IPS-18a (cell line): ENCODE measurements around the gene SLC39A11.
"Not testable (repeated sequence)": the region's sequence is repeated elsewhere in the genome, so short reads cannot be mapped to it uniquely, and the experiment has no call there.

Source experiments
- H3K27ac ChIP-seq: one replicate; pipeline ENCODE4 v1.5.1; 2013; ENCODE audit warnings: low read length
- H3K27me3 ChIP-seq: one replicate; pipeline ENCODE4 v1.6.1; 2013; ENCODE audit warnings: mild to moderate bottlenecking, low read length; ENCODE audit not compliant: control insufficient read depth, insufficient read depth
- H3K36me3 ChIP-seq: one replicate; pipeline ENCODE4 v1.6.1; 2013; ENCODE audit warnings: low read depth, low read length; ENCODE audit not compliant: control insufficient read depth
- H3K4me1 ChIP-seq: one replicate; pipeline ENCODE4 v1.6.1; 2013; ENCODE audit warnings: low read depth, low read length; ENCODE audit not compliant: control insufficient read depth
- H3K4me3 ChIP-seq: one replicate; pipeline ENCODE4 v1.5.1; 2013; ENCODE audit warnings: low read length
- H3K9ac ChIP-seq: one replicate; pipeline ENCODE4 v1.6.1; 2013; ENCODE audit warnings: mild to moderate bottlenecking, low read length, moderate library complexity
- H3K9me3 ChIP-seq: one replicate; pipeline ENCODE4 v1.6.1; 2013; ENCODE audit warnings: low read depth, low read length; ENCODE audit not compliant: control insufficient read depth

SLC39A11 gene

DNA sequence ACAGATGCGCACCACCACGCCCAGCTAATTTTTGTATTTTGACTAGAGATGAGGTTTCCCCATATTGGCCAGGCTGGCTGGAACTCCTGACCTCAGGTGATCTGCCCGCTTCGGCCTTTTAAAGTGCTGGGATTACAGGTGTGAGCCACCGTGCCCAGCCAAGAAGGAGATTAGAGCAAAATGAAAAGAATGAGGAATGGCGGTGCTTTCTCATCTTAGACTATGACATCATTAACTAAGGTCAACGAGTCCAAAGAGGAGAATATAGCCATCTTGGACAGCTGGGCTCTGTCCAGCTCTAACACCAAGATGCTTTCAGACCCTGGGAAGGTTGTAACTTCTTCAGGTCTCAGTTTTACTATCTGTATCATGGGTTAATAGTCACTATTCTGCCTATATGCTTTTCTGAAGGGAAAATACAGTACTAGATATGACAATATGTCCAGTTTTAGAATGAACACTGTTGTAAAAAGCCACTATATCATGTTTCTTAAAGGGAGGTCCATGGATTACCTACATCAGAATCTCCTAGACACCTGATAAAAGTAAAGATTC, 76.7 kb downstream of the SLC39A11 start:
- Histone ChIP-seq H3K4me3 (no peak overlapping the region), H3K9me3 (peaks cover 6% of the 10 kb centered on the region), H3K27ac (no peak overlapping the region), H3K36me3 (no peaks in the 10 kb centered on the region), H3K4me1 (peaks cover 4% of the 10 kb centered on the region), H3K9ac (no peak overlapping the region), H3K27me3 (no peaks in the 10 kb centered on the region)

GRCh38 chr17:73013816-73014663, 78.4 kb downstream of the SLC39A11 start:
- peaks cover 4% of the 10 kb centered on the region for H3K4me1 ChIP-seq
- no peak overlapping the region for H3K27ac ChIP-seq
- no peaks in the 10 kb centered on the region for H3K36me3 ChIP-seq
- no peaks in the 10 kb centered on the region for H3K27me3 ChIP-seq
- H3K4me3 ChIP-seq: no peak overlapping the region
- peaks cover 6% of the 10 kb centered on the region for H3K9me3 ChIP-seq
- H3K9ac ChIP-seq: no peak overlapping the region

DNA sequence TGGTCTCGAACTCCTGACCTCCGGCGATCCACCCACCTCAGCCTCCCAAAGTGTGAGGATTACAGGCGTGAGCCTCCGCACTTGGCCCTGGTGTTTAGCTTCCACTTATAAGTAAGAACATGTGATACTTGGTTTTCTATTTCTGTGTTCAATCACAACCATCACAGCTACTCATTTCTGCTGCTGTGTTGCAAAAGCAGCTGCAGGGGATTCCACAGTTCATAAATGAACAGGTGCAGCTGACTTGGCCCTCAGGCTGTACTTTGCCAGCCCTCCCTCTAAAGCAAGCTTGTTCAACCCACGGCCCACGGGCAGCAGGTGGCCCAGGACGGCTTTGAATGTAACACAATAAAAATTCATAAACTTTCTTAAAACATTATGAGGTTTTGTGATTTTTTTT, 79.2 kb downstream of the SLC39A11 start:
- peaks cover 4% of the 10 kb centered on the region for H3K4me1 ChIP-seq
- H3K4me3 ChIP-seq: no peak overlapping the region
- H3K36me3 ChIP-seq: no peaks in the 10 kb centered on the region
- H3K9me3 ChIP-seq: peaks cover under 1% of the 10 kb centered on the region
- H3K27ac ChIP-seq: no peak overlapping the region
- H3K9ac ChIP-seq: no peak overlapping the region
- no peaks in the 10 kb centered on the region for H3K27me3 ChIP-seq

DNA sequence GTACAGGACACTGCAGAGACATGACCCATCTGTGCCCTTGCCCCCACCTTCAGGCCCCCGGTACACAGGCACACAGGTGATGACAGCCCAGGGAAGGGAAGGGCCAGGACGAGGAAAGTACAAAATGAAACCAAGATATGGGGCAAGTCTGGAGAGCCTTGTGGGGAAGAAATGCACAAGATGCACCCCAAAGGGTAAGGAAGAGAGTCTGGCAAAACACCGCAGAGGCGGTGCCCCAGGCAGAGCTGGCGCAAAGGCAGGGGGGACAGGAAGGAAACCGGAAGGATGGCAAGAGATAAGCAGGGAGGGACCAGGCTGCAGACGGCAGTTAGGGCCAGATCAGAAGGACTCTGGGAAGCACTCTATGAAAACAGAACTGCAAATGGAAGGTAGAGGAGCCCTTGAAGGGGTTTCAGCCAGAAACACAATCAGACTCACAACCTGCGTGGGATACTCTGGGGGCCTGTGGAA, 81.4 kb downstream of the SLC39A11 start:
- Histone ChIP-seq H3K9me3 (no peaks in the 10 kb centered on the region), H3K4me3 (no peak overlapping the region), H3K27ac (no peak overlapping the region), H3K4me1 (peaks cover 4% of the 10 kb centered on the region), H3K36me3 (no peaks in the 10 kb centered on the region), H3K9ac (no peak overlapping the region), H3K27me3 (no peaks in the 10 kb centered on the region)

- Histone ChIP-seq H3K4me3 (no peak overlapping the region), H3K36me3 (no peaks in the 10 kb centered on the region), H3K9me3 (no peaks in the 10 kb centered on the region), H3K27ac (no peak overlapping the region), H3K4me1 (peaks cover 4% of the 10 kb centered on the region), H3K27me3 (no peaks in the 10 kb centered on the region), H3K9ac (no peak overlapping the region)
These were observed 82.1 kb downstream of the SLC39A11 start for GRCh38 chr17:73010414-73010813.

DNA sequence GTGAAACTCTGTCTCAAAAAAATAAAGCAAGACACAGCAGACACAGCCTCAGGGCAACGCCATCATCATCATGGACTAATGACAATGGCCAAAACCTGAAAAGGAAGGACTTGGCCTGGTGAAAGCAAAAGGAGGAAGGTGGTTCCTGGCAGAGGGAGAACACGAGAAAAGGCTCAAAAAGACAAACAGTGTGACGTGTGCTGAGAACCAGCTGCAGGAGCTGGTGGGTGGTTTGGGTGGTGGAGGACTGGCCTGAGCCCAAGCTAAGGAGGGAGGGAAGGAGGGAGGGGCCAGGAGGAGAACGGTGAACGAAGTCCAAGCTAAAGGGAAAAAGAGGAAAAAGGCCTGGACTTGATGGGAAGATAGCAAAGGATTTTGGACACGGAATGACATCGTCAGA, 85.1 kb downstream of the SLC39A11 start:
- no peak overlapping the region for H3K9ac ChIP-seq
- no peaks in the 10 kb centered on the region for H3K36me3 ChIP-seq
- no peaks in the 10 kb centered on the region for H3K9me3 ChIP-seq
- no peaks in the 10 kb centered on the region for H3K27me3 ChIP-seq
- H3K4me1 ChIP-seq: no peaks in the 10 kb centered on the region
- no peak overlapping the region for H3K4me3 ChIP-seq
- H3K27ac ChIP-seq: no peak overlapping the region

DNA sequence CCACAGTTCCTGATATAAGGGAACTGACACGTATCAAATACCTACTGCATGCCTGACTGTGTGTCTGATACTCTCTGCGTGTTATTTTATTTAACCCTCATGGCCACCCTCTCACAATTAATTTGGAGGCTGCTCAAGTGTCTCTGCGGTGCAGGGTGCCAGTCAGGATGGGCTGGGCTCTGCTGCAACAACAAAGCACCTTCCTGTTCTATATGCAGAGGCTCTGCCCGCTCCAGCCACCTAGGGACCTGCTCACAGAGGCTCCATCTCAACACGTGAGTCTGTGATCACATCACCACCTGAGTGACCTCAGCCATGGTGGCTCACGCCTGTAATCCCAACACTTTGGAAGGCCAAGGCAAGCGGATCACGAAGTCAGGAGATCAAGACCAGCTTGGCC, 87.1 kb downstream of the SLC39A11 start:
- no peak overlapping the region for H3K27ac ChIP-seq
- no peaks in the 10 kb centered on the region for H3K4me1 ChIP-seq
- no peak overlapping the region for H3K9ac ChIP-seq

DNA sequence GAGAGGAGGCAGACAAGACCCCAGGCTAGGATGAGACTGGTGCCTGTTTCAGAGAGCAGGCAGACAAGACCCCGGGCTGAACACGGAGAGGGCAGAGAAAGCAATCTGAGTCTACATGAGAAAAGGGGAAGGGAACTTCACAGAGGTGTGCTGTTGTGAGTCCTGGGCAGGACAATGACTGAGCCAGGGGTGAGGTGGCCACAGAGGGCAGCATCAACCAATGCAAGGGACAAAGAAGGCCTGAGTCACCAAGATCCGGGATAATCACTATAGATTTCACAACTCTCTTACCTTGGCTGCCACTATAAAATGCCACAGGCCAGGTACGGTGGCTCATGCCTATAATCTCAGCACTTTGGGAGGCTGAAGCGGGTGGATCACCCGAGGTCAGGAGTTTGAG, 89.0 kb downstream of the SLC39A11 start:
- Histone ChIP-seq H3K36me3 (no peaks in the 10 kb centered on the region), H3K4me3 (no peak overlapping the region), H3K9ac (no peak overlapping the region), H3K27ac (no peak overlapping the region), H3K9me3 (no peaks in the 10 kb centered on the region), H3K27me3 (no peaks in the 10 kb centered on the region), H3K4me1 (no peaks in the 10 kb centered on the region)

More for the DNA sequence above, 87.1 kb downstream of the SLC39A11 start:
- H3K9me3 ChIP-seq: no peaks in the 10 kb centered on the region
- no peaks in the 10 kb centered on the region for H3K36me3 ChIP-seq
- no peak overlapping the region for H3K4me3 ChIP-seq
- no peaks in the 10 kb centered on the region for H3K27me3 ChIP-seq

GRCh38 chr17:73000832-73001231, 91.7 kb downstream of the SLC39A11 start:
- no peaks in the 10 kb centered on the region for H3K9me3 ChIP-seq
- H3K4me1 ChIP-seq: no peaks in the 10 kb centered on the region
- no peaks in the 10 kb centered on the region for H3K36me3 ChIP-seq
- H3K27me3 ChIP-seq: no peaks in the 10 kb centered on the region
- H3K9ac ChIP-seq: no peak overlapping the region
- no peak overlapping the region for H3K4me3 ChIP-seq
- H3K27ac ChIP-seq: no peak overlapping the region

GRCh38 chr17:72999474-72999873, 93.0 kb downstream of the SLC39A11 start:
- not testable (repeated sequence) for H3K36me3 ChIP-seq, H3K4me3 ChIP-seq, H3K27ac ChIP-seq, H3K27me3 ChIP-seq, H3K9ac ChIP-seq, H3K9me3 ChIP-seq, H3K4me1 ChIP-seq

DNA sequence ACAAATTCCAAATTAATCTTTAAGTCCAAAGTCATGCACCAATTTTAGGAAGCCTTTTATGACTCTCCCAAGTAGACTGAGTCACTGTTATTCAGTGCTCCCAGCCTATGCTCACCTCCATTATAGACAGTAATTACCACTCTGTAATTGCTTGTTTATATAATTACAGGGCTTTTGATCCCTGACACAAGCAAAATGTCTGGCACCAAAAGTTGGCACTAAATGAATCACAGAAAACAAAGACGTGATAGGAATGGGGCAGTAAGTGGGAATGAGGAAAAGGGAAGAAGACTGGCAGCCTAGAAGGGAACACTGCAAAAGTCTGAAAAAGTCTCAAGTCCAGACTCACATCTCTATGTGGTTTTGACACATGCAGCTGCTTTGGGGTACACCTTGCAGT, 94.1 kb downstream of the SLC39A11 start:
- H3K4me1 ChIP-seq: no peaks in the 10 kb centered on the region
- no peak overlapping the region for H3K4me3 ChIP-seq
- H3K9me3 ChIP-seq: no peaks in the 10 kb centered on the region
- H3K27me3 ChIP-seq: no peaks in the 10 kb centered on the region
- H3K36me3 ChIP-seq: no peaks in the 10 kb centered on the region
- no peak overlapping the region for H3K9ac ChIP-seq
- no peak overlapping the region for H3K27ac ChIP-seq

- H3K36me3 ChIP-seq: no peaks in the 10 kb centered on the region
- H3K4me3 ChIP-seq: no peak overlapping the region
- H3K27ac ChIP-seq: no peak overlapping the region
- H3K9ac ChIP-seq: no peak overlapping the region
- H3K27me3 ChIP-seq: no peaks in the 10 kb centered on the region
- H3K9me3 ChIP-seq: no peaks in the 10 kb centered on the region
- H3K4me1 ChIP-seq: no peaks in the 10 kb centered on the region
These were observed 94.9 kb downstream of the SLC39A11 start for GRCh38 chr17:72997559-72997958.
